Stimulated activated effector memory CD8-positive, alpha-beta T cell treated with anti-CD3 and anti-CD28 coated beads, Interleukin-12 subunit alpha, Interleukin-12 subunit beta, amount 100 ng/mL, for 72 hours (primary cell): ENCODE measurements around the gene PRRT4.

Experiments used
- ATAC-seq: fragments of 150-1000 bp; cut with Tn5 transposase; 2 replicates; pipeline ENCODE4 v1.10.0; 2021
- DNase-seq, 2 donors: peaks; one replicate each; pipeline ENCODE4 v3.0.0; 2021 to 2022; ENCODE audit warnings: low spot score in 2 of 2
- H3K27ac Mint-ChIP-seq: one replicate; pipeline ENCODE4 v1.8.0; 2022; ENCODE audit warnings: mild to moderate bottlenecking, mixed read lengths
- H3K36me3 Mint-ChIP-seq: one replicate; pipeline ENCODE4 v1.8.0; 2022; ENCODE audit warnings: mild to moderate bottlenecking, mixed read lengths
- H3K4me1 Mint-ChIP-seq: one replicate; pipeline ENCODE4 v1.8.0; 2022; ENCODE audit warnings: mixed read lengths
- H3K4me3 Mint-ChIP-seq: one replicate; pipeline ENCODE4 v1.8.0; 2022; ENCODE audit warnings: mild to moderate bottlenecking, mixed read lengths
- H3K9me3 Mint-ChIP-seq: one replicate; pipeline ENCODE4 v1.8.0; 2022; ENCODE audit warnings: mixed read lengths

PRRT4 gene

GRCh38 chr7:128309976-128310375, 51.5 kb downstream of the PRRT4 start:
- Mint-ChIP-seq H3K36me3 (peaks cover 99% of the 10 kb centered on the region), H3K27ac (no peak overlapping the region), H3K4me1 (peaks cover 6% of the 10 kb centered on the region), H3K9me3 (no peaks in the 10 kb centered on the region), H3K4me3 (no peak overlapping the region)
- DNase-seq (peak in 1 of 2 donors; percentile 12), ATAC-seq (no peak)

GRCh38 chr7:128309124-128309523, 52.4 kb downstream of the PRRT4 start:
- Mint-ChIP-seq H3K36me3 (peaks cover 94% of the 10 kb centered on the region), H3K9me3 (no peaks in the 10 kb centered on the region)

GRCh38 chr7:128307061-128307460, 54.4 kb downstream of the PRRT4 start:
- DNase-seq (no peak), ATAC-seq (no peak)
- Mint-ChIP-seq H3K4me3 (no peak overlapping the region), H3K9me3 (no peaks in the 10 kb centered on the region), H3K36me3 (peaks cover 73% of the 10 kb centered on the region), H3K4me1 (no peaks in the 10 kb centered on the region), H3K27ac (peak overlapping the region; percentile 27)

More at GRCh38 chr7:128309124-128309523, 52.4 kb downstream of the PRRT4 start:
- DNase-seq (no peak), ATAC-seq (no peak)
- no peak overlapping the region for H3K4me3 Mint-ChIP-seq
- H3K4me1 Mint-ChIP-seq, result no peaks in the 10 kb centered on the region
- no peak overlapping the region for H3K27ac Mint-ChIP-seq

- Mint-ChIP-seq H3K4me1 (no peaks in the 10 kb centered on the region), H3K27ac (no peak overlapping the region), H3K36me3 (peaks cover 45% of the 10 kb centered on the region), H3K4me3 (no peak overlapping the region), H3K9me3 (no peaks in the 10 kb centered on the region)
- DNase-seq (no peak), ATAC-seq (no peak)
Measured at GRCh38 chr7:128304212-128304611, 57.3 kb downstream of the PRRT4 start.

- no peak for DNase-seq
- no peak overlapping the region for H3K27ac Mint-ChIP-seq
- no peak overlapping the region for H3K4me3 Mint-ChIP-seq
- no peaks in the 10 kb centered on the region for H3K4me1 Mint-ChIP-seq
- H3K36me3 Mint-ChIP-seq, result peaks cover 39% of the 10 kb centered on the region
- no peak for ATAC-seq
- H3K9me3 Mint-ChIP-seq, result no peaks in the 10 kb centered on the region
Measured at GRCh38 chr7:128303643-128304042, 57.8 kb downstream of the PRRT4 start.

GRCh38 chr7:128303133-128303532, 58.4 kb downstream of the PRRT4 start:
- Mint-ChIP-seq H3K27ac (no peak overlapping the region), H3K36me3 (peaks cover 34% of the 10 kb centered on the region), H3K9me3 (no peaks in the 10 kb centered on the region), H3K4me1 (no peaks in the 10 kb centered on the region), H3K4me3 (no peak overlapping the region)
- DNase-seq (no peak), ATAC-seq (no peak)

- DNase-seq (no peak), ATAC-seq (no peak)
- Mint-ChIP-seq H3K4me1 (no peaks in the 10 kb centered on the region), H3K36me3 (peaks cover 25% of the 10 kb centered on the region), H3K9me3 (no peaks in the 10 kb centered on the region), H3K4me3 (no peak overlapping the region), H3K27ac (no peak overlapping the region)
Measured at GRCh38 chr7:128302139-128302538, 59.4 kb downstream of the PRRT4 start.
